Astrocyte (in vitro differentiated cells and primary cell): ENCODE data around the gene TNRC6C. TPM values are rescaled to one million over a fixed set of nuclear protein-coding genes. Genes with fewer than 3 reads are reported as not detected.

ENCODE experiments used
- DNase-seq: peaks from one replicate; pipeline ENCODE4 v3.0.0-alpha.2; 2010; ENCODE audit warnings: low read depth
- FAIRE-seq: peaks from 2 replicates; lab custom pipeline; 2011; peaks lifted over from hg19 to GRCh38; lab: Jason Lieb, UNC
- H2AFZ ChIP-seq: 2 replicates; pipeline ENCODE4 v1.6.0; 2012; ENCODE audit warnings: low read depth, low read length, inconsistent platforms
- H3K27ac ChIP-seq: 2 replicates; pipeline ENCODE4 v1.5.1; 2011; ENCODE audit warnings: low read depth, low read length, inconsistent platforms
- H3K27me3 ChIP-seq: 2 replicates; pipeline ENCODE4 v1.6.0; 2011; ENCODE audit warnings: low read length, inconsistent platforms; ENCODE audit not compliant: insufficient read depth
- H3K36me3 ChIP-seq: 2 replicates; pipeline ENCODE4 v1.5.1; 2011; ENCODE audit warnings: low read length, inconsistent platforms; ENCODE audit not compliant: insufficient read depth
- H3K4me1 ChIP-seq: 2 replicates; pipeline ENCODE4 v1.5.1; 2011; ENCODE audit warnings: low read length, inconsistent platforms; ENCODE audit not compliant: insufficient read depth
- H3K4me2 ChIP-seq: 2 replicates; pipeline ENCODE4 v1.6.0; 2012; ENCODE audit warnings: low read length, inconsistent platforms
- H3K4me3 ChIP-seq: 2 replicates; pipeline ENCODE4 v1.5.1; 2011; ENCODE audit warnings: low read depth, mild to moderate bottlenecking, low read length, inconsistent platforms; ENCODE audit not compliant: insufficient read depth
- H3K79me2 ChIP-seq: 2 replicates; pipeline ENCODE4 v1.6.0; 2012; ENCODE audit warnings: mild to moderate bottlenecking, low read length, inconsistent platforms; ENCODE audit not compliant: insufficient read depth
- H3K9ac ChIP-seq: 2 replicates; pipeline ENCODE4 v1.6.0; 2012; ENCODE audit warnings: mild to moderate bottlenecking, low read length, inconsistent platforms
- H3K9me3 ChIP-seq: 2 replicates; pipeline ENCODE4 v1.5.1; 2012; ENCODE audit warnings: low read depth, mild to moderate bottlenecking, low read length, inconsistent platforms; ENCODE audit not compliant: insufficient read depth
- H4K20me1 ChIP-seq: 2 replicates; pipeline ENCODE4 v1.6.0; 2012; ENCODE audit warnings: low read length, inconsistent platforms; ENCODE audit not compliant: insufficient read depth
- H3K27ac Mint-ChIP-seq: one replicate; pipeline ENCODE4 v1.8.0; 2021; ENCODE audit warnings: mild to moderate bottlenecking, mixed read lengths; ENCODE audit not compliant: unreplicated experiment
- H3K27me3 Mint-ChIP-seq: one replicate; pipeline ENCODE4 v1.8.0; 2021; ENCODE audit warnings: low read depth, mixed read lengths; ENCODE audit not compliant: unreplicated experiment
- H3K36me3 Mint-ChIP-seq: one replicate; pipeline ENCODE4 v1.8.0; 2021; ENCODE audit warnings: low read depth, mixed read lengths; ENCODE audit not compliant: unreplicated experiment
- H3K4me1 Mint-ChIP-seq: one replicate; pipeline ENCODE4 v1.8.0; 2021; ENCODE audit warnings: low read depth, mixed read lengths; ENCODE audit not compliant: unreplicated experiment
- H3K4me3 Mint-ChIP-seq: one replicate; pipeline ENCODE4 v1.8.0; 2021; ENCODE audit warnings: mild to moderate bottlenecking, moderate library complexity, mixed read lengths; ENCODE audit not compliant: unreplicated experiment
- H3K9me3 Mint-ChIP-seq: one replicate; pipeline ENCODE4 v1.8.0; 2021; ENCODE audit warnings: mild to moderate bottlenecking, mixed read lengths; ENCODE audit not compliant: unreplicated experiment
- CTCF ChIP-seq: IDR thresholded peaks from 2 replicates; pipeline ENCODE4 v1.5.1; 2011; ENCODE audit warnings: low read depth, mild to moderate bottlenecking, inconsistent platforms, low read length, moderate library complexity; ENCODE audit not compliant: insufficient read depth
- EZH2 ChIP-seq: IDR thresholded peaks from 2 replicates; pipeline ENCODE4 v1.6.1; 2012; ENCODE audit warnings: mild to moderate bottlenecking, low read length, inconsistent platforms; ENCODE audit not compliant: insufficient read depth
- total RNA-seq: library from RNA; stranded (reverse); gene quantifications from 2 replicates; pipeline ENCODE4 v1.2.1, GENCODE V29; 2021

Gene TNRC6C
- total RNA-seq, 1 donor from 2014 or later, result 7.3 TPM

- FAIRE-seq (no peak), DNase-seq (no peak)
- no peaks in the 10 kb centered on the region for H3K79me2 ChIP-seq
- TF ChIP-seq CTCF (no peak), EZH2 (peak; percentile 50)
- H3K9me3 ChIP-seq, result no peaks in the 10 kb centered on the region
- no peaks in the 10 kb centered on the region for H3K36me3 ChIP-seq
- no peak overlapping the region for H2AFZ ChIP-seq
- peaks cover 2% of the 10 kb centered on the region for H3K4me1 Mint-ChIP-seq
- H3K4me1 ChIP-seq, result peaks cover 11% of the 10 kb centered on the region
- H3K27me3 ChIP-seq, result peaks cover 15% of the 10 kb centered on the region
- no peak overlapping the region for H3K9ac ChIP-seq
- H4K20me1 ChIP-seq, result no peaks in the 10 kb centered on the region
- H3K36me3 Mint-ChIP-seq, result no peaks in the 10 kb centered on the region
- no peak overlapping the region for H3K27ac ChIP-seq
- H3K4me2 ChIP-seq, result no peak overlapping the region
- H3K27ac Mint-ChIP-seq, result no peak overlapping the region
- H3K27me3 Mint-ChIP-seq, result peaks cover 20% of the 10 kb centered on the region
- no peak overlapping the region for H3K4me3 ChIP-seq
- no peak overlapping the region for H3K4me3 Mint-ChIP-seq
- no peaks in the 10 kb centered on the region for H3K9me3 Mint-ChIP-seq
Observed at GRCh38 chr17:78131172-78132083, 172.9 kb downstream of the TNRC6C start.

GRCh38 chr17:78132084-78132676, 173.7 kb downstream of the TNRC6C start:
- no peaks in the 10 kb centered on the region for H3K9me3 Mint-ChIP-seq
- peaks cover 14% of the 10 kb centered on the region for H3K27me3 ChIP-seq
- H3K27ac ChIP-seq, result no peak overlapping the region
- no peaks in the 10 kb centered on the region for H3K36me3 ChIP-seq
- no peak overlapping the region for H2AFZ ChIP-seq
- FAIRE-seq (no peak), DNase-seq (no peak)
- no peaks in the 10 kb centered on the region for H3K79me2 ChIP-seq
- peaks cover 22% of the 10 kb centered on the region for H3K27me3 Mint-ChIP-seq
- no peaks in the 10 kb centered on the region for H3K36me3 Mint-ChIP-seq
- H4K20me1 ChIP-seq, result no peaks in the 10 kb centered on the region
- peaks cover 11% of the 10 kb centered on the region for H3K4me1 ChIP-seq
- no peak overlapping the region for H3K4me2 ChIP-seq
- no peak overlapping the region for H3K4me3 ChIP-seq
- peaks cover 2% of the 10 kb centered on the region for H3K4me1 Mint-ChIP-seq
- H3K4me3 Mint-ChIP-seq, result no peak overlapping the region
- no peak for TF ChIP-seq EZH2
- TF ChIP-seq CTCF, result no peak
- H3K9ac ChIP-seq, result no peak overlapping the region
- no peaks in the 10 kb centered on the region for H3K9me3 ChIP-seq
- H3K27ac Mint-ChIP-seq, result no peak overlapping the region
